ENCODE data around the gene ARHGAP4. TPM values are rescaled to one million over a fixed set of nuclear protein-coding genes. Genes with fewer than 3 reads are reported as not detected.

The ARHGAP4 gene
- total and polyA plus RNA-seq, 2 donors (not counting 3 experiments of a cell fraction or from before 2014, with no cell fraction given), result 20.9 to 33.3 TPM

DNA sequence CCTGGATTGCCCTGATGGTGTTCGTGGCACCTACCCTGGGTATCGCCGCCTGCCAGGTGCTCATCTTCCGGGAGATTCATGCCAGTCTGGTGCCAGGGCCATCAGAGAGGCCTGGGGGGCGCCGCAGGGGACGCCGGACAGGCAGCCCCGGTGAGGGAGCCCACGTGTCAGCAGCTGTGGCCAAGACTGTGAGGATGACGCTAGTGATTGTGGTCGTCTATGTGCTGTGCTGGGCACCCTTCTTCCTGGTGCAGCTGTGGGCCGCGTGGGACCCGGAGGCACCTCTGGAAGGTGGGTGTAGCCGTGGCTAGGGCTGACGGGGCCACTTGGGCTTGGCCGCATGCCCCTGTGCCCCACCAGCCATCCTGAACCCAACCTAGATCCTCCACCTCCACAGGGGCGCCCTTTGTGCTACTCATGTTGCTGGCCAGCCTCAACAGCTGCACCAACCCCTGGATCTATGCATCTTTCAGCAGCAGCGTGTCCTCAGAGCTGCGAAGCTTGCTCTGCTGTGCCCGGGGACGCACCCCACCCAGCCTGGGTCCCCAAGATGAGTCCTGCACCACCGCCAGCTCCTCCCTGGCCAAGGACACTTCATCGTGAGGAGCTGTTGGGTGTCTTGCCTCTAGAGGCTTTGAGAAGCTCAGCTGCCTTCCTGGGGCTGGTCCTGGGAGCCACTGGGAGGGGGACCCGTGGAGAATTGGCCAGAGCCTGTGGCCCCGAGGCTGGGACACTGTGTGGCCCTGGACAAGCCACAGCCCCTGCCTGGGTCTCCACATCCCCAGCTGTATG is 19.7 kb downstream of the ARHGAP4 start:
- Histone ChIP-seq H3K36me3 (ENCODE audit: control insufficient read depth in 2 of 2, extremely low read depth in 1 of 2, insufficient read depth in 2 of 2, low read length in 2 of 2) (no peaks in the 10 kb centered on the region), H3K4me1 (ENCODE audit: control insufficient read depth, extremely low read depth, insufficient read depth, low read length) (no peaks in the 10 kb centered on the region), H3K9me1 (replicated peaks; ENCODE audit: control insufficient read depth, extremely low read depth, insufficient read depth, low read length) (no peaks in the 10 kb centered on the region), H3K27ac (ENCODE audit: insufficient read depth, low read depth, low read length) (no peak overlapping the region), H3K27me3 (ENCODE audit: control insufficient read depth in 2 of 2, insufficient read depth in 2 of 2, low read length in 2 of 2) (no peaks in the 10 kb centered on the region), H3K9ac (replicated peaks; ENCODE audit: extremely low read depth, insufficient read depth, low read length) (no peak overlapping the region), H3K9me3 (replicated peaks; ENCODE audit: control insufficient read depth, insufficient read depth, low read length) (no peaks in the 10 kb centered on the region), H4K20me1 (replicated peaks; ENCODE audit: control insufficient read depth, extremely low read depth, insufficient read depth, low read length) (no peaks in the 10 kb centered on the region), H3K79me2 (ENCODE audit: control insufficient read depth, insufficient read depth, low read length) (no peaks in the 10 kb centered on the region), H2AFZ (ENCODE audit: low read depth, low read length) (no peak overlapping the region), H3K4me3 (replicated peaks in 1 of 3; ENCODE audit: insufficient read depth in 1 of 3, low read depth in 1 of 3, low read length in 3 of 3) (no peak overlapping the region), H3K4me2 (ENCODE audit: insufficient read depth, low read length) (no peak overlapping the region)
- FAIRE-seq (no peak), DNase-seq (ENCODE audit: low read depth, low spot score) (no peak)
- no TSS peak for BruUV-seq (replicated peaks)
- CTCF ChIA-PET, result interaction anchor here (0.5 kb wide), 1 partner anchor 15 kb away, joined by 4 read pairs; no protein-coding TSS in a partner anchor
- POLR2A ChIA-PET, result no interaction called here
- dilution Hi-C loops (cut with MboI; ENCODE audit: extremely low pct_ligation_motif_present, low sequenced_read_pairs) (no loop called here), intact Hi-C loops (cut with micrococcal nuclease) (no loop called here)
- TF ChIP-seq MYC (IDR thresholded peaks at IDR 0.05; ENCODE audit: low read depth, low read length) (no peak), GATA2 (IDR thresholded peaks at IDR 0.05; ENCODE audit: insufficient read depth, insufficient read length, low read depth, low read length) (no peak), POLR2AphosphoS5 (IDR thresholded peaks at IDR 0.05; ENCODE audit: insufficient read depth, low read depth, low read length) (no peak), JUN (IDR thresholded peaks at IDR 0.05; ENCODE audit: borderline replicate concordance, insufficient read depth, insufficient read length, low read depth) (no peak), POLR2A (IDR thresholded peaks at IDR 0.05; ENCODE audit: low read depth, low read length) (no peak), EZH2 (IDR thresholded peaks at IDR 0.05; ENCODE audit: borderline replicate concordance, low read depth, low read length, severe bottlenecking) (no peak)
- TF ChIP-seq, protein P1, sequence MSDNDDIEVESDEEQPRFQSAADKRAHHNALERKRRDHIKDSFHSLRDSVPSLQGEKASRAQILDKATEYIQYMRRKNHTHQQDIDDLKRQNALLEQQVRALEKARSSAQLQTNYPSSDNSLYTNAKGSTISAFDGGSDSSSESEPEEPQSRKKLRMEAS (IDR thresholded peaks at IDR 0.05; ENCODE audit: insufficient read depth, insufficient read length), result no peak
- TF ChIP-seq, protein P2, sequence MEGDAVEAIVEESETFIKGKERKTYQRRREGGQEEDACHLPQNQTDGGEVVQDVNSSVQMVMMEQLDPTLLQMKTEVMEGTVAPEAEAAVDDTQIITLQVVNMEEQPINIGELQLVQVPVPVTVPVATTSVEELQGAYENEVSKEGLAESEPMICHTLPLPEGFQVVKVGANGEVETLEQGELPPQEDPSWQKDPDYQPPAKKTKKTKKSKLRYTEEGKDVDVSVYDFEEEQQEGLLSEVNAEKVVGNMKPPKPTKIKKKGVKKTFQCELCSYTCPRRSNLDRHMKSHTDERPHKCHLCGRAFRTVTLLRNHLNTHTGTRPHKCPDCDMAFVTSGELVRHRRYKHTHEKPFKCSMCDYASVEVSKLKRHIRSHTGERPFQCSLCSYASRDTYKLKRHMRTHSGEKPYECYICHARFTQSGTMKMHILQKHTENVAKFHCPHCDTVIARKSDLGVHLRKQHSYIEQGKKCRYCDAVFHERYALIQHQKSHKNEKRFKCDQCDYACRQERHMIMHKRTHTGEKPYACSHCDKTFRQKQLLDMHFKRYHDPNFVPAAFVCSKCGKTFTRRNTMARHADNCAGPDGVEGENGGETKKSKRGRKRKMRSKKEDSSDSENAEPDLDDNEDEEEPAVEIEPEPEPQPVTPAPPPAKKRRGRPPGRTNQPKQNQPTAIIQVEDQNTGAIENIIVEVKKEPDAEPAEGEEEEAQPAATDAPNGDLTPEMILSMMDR (IDR thresholded peaks at IDR 0.05; ENCODE audit: extremely low read depth in 1 of 2, insufficient read depth in 1 of 2, low read depth in 1 of 2, low read length in 2 of 2), result no peak

Measured in endothelial cell of umbilical vein (primary cell).